GM12801 (cell line): ENCODE data around the gene PASK.

Experiments
- CTCF ChIP-seq: IDR thresholded peaks from one replicate; pipeline ENCODE4 v1.5.1; 2011; ENCODE audit warnings: control low read depth; ENCODE audit not compliant: insufficient read length; ENCODE audit errors: extremely low read depth

Gene PASK

GRCh38 chr2:241136191-241136590, 13.1 kb downstream of the PASK start:
- no peak for TF ChIP-seq CTCF

GRCh38 chr2:241135737-241136136, 13.5 kb downstream of the PASK start:
- TF ChIP-seq CTCF = no peak

GRCh38 chr2:241134711-241135110, 14.6 kb downstream of the PASK start:
- TF ChIP-seq CTCF = no peak

- no peak for TF ChIP-seq CTCF
Observed at GRCh38 chr2:241133436-241133820, 15.8 kb downstream of the PASK start.

DNA sequence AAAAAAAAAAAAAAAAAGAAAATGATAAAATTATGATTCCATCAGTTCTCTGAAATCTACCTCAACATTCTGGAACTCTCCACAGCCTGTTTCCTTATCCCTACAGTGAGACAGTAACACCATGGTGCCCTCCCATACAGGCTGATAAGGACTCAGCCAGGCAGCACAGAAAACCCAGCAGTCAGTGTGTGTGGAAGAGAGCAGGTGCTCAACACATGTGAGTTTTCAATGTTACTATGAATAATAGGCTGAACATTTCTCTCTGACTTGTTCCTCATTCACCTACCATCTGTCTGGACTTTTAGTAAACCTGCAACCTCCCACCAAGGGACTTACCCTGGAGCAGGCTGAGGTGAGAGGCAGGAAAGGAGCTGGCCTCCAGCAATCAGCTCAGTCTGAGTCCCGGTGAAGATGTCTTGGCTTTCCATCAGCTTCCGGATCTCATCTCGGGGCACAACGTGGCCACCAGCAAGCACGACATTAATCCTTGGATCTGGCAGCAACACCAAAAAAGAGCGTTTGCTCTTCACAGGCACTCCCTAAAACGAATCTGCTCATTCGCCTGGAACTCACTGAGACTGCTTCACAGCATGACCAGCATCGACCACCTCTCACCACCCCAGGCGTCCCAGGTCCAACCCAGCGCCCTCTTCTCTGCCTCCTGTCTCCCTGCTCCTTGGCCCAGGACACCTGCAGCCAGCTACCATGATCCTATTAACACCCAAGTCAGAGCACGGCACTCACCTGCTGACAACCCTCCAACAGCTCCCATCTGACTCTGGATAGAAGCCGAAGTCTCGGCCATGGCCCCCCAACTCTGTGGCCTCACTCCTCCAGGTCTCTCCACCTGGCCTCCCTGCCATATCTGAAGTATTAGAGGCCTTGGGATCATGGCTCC, 16.5 kb downstream of the PASK start:
- TF ChIP-seq CTCF = no peak

DNA sequence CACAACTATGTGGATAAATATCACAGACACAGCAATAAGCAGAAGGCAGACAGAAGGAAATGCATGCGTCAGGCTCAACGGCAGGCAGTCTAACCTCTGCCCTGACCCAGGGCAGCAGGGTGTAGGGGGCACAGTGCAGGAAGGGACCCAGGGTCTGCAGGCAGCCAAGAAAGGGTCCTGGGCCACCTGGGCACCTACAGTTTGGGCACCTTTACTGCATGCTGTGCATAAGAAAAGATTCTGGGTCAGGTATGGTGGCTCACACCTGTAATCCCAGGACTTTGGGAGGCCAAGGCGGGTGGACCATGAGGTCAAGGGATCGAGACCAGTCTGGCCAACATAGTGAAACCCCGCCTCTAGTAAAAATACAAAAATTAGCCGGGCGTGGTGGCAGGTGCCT, 17.7 kb downstream of the PASK start:
- no peak for TF ChIP-seq CTCF

DNA sequence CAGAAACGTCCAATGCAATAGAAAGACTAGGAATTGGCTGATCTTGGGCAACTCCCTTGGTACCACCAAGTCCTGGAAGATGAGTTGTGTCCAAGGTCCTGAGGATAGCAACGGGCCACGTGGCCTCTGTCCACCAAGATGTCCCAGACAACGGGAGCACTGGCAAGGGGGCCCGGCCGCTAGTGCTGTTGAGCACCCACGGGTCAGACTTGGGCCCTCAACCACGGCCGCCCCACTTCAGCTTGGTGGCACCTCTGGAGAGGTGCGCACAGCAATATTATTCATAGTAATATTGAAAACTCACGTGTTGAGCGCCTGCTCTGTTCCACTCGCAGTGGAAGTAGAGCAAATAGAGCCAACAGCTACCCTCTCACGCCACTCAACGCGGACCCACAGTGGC, 19.0 kb downstream of the PASK start:
- no peak for TF ChIP-seq CTCF
